Measurements from ENCODE around the gene TEF.

GRCh38 chr22:41369424-41369745 lies 12.4 kb upstream of the TEF start:
- TF ChIP-seq POLR2A (IDR thresholded peaks at IDR 0.05) (no peak), CTCF (IDR thresholded peaks at IDR 0.05) (no peak)

All from thyroid gland (tissue), 4 donors.